IPS DF 4.7 (cell line): ENCODE measurements around the gene LDB2.

Source experiments
- DNase-seq: peaks from one replicate; pipeline ENCODE4 v3.0.0-alpha.2; 2013; ENCODE audit warnings: low spot score; ENCODE audit errors: extremely low read depth

LDB2 gene

GRCh38 chr4:16843831-16844508 is 54.5 kb downstream of the LDB2 start:
- DNase-seq: no peak

- no peak for DNase-seq
These were observed 60.1 kb downstream of the LDB2 start for GRCh38 chr4:16838226-16838875.

GRCh38 chr4:16837475-16837874 is 61.0 kb downstream of the LDB2 start:
- DNase-seq: no peak

- no peak for DNase-seq
These were observed 62.1 kb downstream of the LDB2 start for GRCh38 chr4:16836324-16836723.

- DNase-seq: no peak
These were observed 62.7 kb downstream of the LDB2 start for GRCh38 chr4:16835597-16836247.

- no peak for DNase-seq
These were observed 63.6 kb downstream of the LDB2 start for GRCh38 chr4:16834814-16835213.

- DNase-seq: no peak
These were observed 64.7 kb downstream of the LDB2 start for GRCh38 chr4:16833722-16834121.

- DNase-seq: no peak
These were observed 68.4 kb downstream of the LDB2 start for GRCh38 chr4:16830081-16830480.

- no peak for DNase-seq
These were observed 70.4 kb downstream of the LDB2 start for GRCh38 chr4:16827794-16828724.

GRCh38 chr4:16827045-16827444 is 71.4 kb downstream of the LDB2 start:
- no peak for DNase-seq

GRCh38 chr4:16826406-16826910 is 72.0 kb downstream of the LDB2 start:
- DNase-seq: no peak

GRCh38 chr4:16824278-16824806 is 74.1 kb downstream of the LDB2 start:
- no peak for DNase-seq

GRCh38 chr4:16820329-16820728 is 78.1 kb downstream of the LDB2 start:
- DNase-seq: peak; percentile 28

GRCh38 chr4:16819652-16820051 is 78.8 kb downstream of the LDB2 start:
- no peak for DNase-seq

GRCh38 chr4:16818005-16818404 is 80.4 kb downstream of the LDB2 start:
- peak; percentile 22 for DNase-seq

GRCh38 chr4:16817286-16817685 is 81.2 kb downstream of the LDB2 start:
- no peak for DNase-seq

- no peak for DNase-seq
These were observed 84.1 kb downstream of the LDB2 start for GRCh38 chr4:16814361-16814760.

- DNase-seq: no peak
These were observed 86.4 kb downstream of the LDB2 start for GRCh38 chr4:16812041-16812440.

GRCh38 chr4:16809943-16810342 is 88.5 kb downstream of the LDB2 start:
- DNase-seq: no peak

- DNase-seq: no peak
These were observed 89.4 kb downstream of the LDB2 start for GRCh38 chr4:16809064-16809463.

GRCh38 chr4:16807355-16807754 is 91.1 kb downstream of the LDB2 start:
- no peak for DNase-seq
